Suprapubic skin (tissue), 4 donors: ENCODE measurements around the gene SLCO3A1.

Experiments
- EP300 ChIP-seq: sonication (generic); formaldehyde crosslinking; IDR thresholded peaks from one replicate; pipeline ENCODE4 v1.6.1; 2017; ENCODE audit warnings: antibody characterized with exemption
- POLR2A ChIP-seq, 2 donors: fragments of 450-650 bp; IDR thresholded peaks; one replicate each; pipeline ENCODE4 v1.6.1; 2017; ENCODE audit warnings: antibody characterized with exemption in 2 of 2, mild to moderate bottlenecking in 2 of 2, moderate library complexity in 2 of 2
- POLR2AphosphoS5 ChIP-seq, 3 donors: sonication (generic); formaldehyde crosslinking; IDR thresholded peaks; one replicate each; pipeline ENCODE4 v1.6.1; 2017; ENCODE audit warnings: antibody characterized with exemption in 3 of 3
- TF ChIP-seq, protein P1 (sequence below), 2 donors: fragments of 200-600 bp in 1 of 2; fragments of 450-650 bp in 1 of 2; sonication (generic) in 1 of 2; IDR thresholded peaks; one replicate each; pipeline ENCODE4 v1.5.1; 2016 to 2019; ENCODE audit warnings: antibody characterized with exemption in 2 of 2, mild to moderate bottlenecking in 1 of 2, moderate library complexity in 1 of 2

DNA sequence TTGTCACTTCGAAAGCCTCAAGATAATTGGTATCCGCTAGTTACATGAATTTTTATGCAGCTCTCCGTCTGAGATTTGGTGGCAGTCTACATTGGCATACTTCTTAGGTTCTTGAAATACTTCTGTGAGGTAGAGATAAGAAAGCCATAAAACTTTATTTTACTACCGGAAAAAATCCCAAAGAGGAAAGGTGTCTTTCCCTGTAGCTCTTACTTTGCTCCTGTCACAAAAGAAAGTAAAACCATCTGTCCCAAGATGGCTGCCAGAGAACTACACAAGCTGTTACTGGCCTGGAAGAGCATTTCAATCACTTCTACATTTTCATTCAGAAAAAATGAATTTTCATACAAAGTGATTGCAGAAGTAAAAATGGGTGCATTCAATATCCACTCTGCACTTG is 325.4 kb downstream of the SLCO3A1 start:
- TF ChIP-seq EP300 (no peak), POLR2A (IDR thresholded peaks at IDR 0.05) (no peak), POLR2AphosphoS5 (IDR thresholded peaks at IDR 0.05) (no peak)
- TF ChIP-seq, protein P1, sequence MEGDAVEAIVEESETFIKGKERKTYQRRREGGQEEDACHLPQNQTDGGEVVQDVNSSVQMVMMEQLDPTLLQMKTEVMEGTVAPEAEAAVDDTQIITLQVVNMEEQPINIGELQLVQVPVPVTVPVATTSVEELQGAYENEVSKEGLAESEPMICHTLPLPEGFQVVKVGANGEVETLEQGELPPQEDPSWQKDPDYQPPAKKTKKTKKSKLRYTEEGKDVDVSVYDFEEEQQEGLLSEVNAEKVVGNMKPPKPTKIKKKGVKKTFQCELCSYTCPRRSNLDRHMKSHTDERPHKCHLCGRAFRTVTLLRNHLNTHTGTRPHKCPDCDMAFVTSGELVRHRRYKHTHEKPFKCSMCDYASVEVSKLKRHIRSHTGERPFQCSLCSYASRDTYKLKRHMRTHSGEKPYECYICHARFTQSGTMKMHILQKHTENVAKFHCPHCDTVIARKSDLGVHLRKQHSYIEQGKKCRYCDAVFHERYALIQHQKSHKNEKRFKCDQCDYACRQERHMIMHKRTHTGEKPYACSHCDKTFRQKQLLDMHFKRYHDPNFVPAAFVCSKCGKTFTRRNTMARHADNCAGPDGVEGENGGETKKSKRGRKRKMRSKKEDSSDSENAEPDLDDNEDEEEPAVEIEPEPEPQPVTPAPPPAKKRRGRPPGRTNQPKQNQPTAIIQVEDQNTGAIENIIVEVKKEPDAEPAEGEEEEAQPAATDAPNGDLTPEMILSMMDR (IDR thresholded peaks at IDR 0.05): no peak
